Motor neuron (in vitro differentiated cells): ENCODE data around the gene CHRNA1. TPM values are rescaled to one million over a fixed set of nuclear protein-coding genes. Genes with fewer than 3 reads are reported as not detected.

Source experiments
- ATAC-seq, 8 experiments: fragments of 200-7000 bp; cut with Tn5 transposase; replicated peaks in 6 of 8; 2 replicates each; pipeline ENCODE4 v1.8.0; 2021; ENCODE audit warnings: mild to moderate bottlenecking in 8 of 8, moderate library complexity in 8 of 8
- H3K27ac ChIP-seq, 2 donors: fragments of 250-450 bp; sonication (Bioruptor Pico); 2 replicates each; pipeline ENCODE4 v1.9.0; 2021; ENCODE audit warnings: antibody characterized with exemption in 2 of 2, mild to moderate bottlenecking in 2 of 2, moderate library complexity in 1 of 2
- H3K4me1 ChIP-seq, 2 donors: fragments of 250-450 bp; sonication (Bioruptor Pico); replicated peaks in 1 of 2; 2 replicates each; pipeline ENCODE4 v1.6.1; 2021; ENCODE audit warnings: antibody characterized with exemption in 2 of 2, mild to moderate bottlenecking in 2 of 2, moderate library complexity in 1 of 2
- H3K4me3 ChIP-seq, 5 donors: fragments of 250-450 bp; sonication (Bioruptor Pico); 2 replicates each; pipeline ENCODE4 v1.9.0; 2021; ENCODE audit warnings: antibody characterized with exemption in 5 of 5, mild to moderate bottlenecking in 5 of 5, moderate library complexity in 4 of 5
- WGBS, 10 experiments: fragments of 450-650 bp; shearing (Covaris generic); methylation state at CpG; one replicate each; pipeline ENCODE4 v1.0.0; 2022; 5-methylcytosine and 5-hydroxymethylcytosine counted together
- in situ Hi-C, 9 experiments: fragments of 400-800 bp; cut with MboI; loops; one replicate each; pipeline ENCODE4 v1.15.0; 2021; ENCODE audit warnings: low sequenced_read_pairs in 9 of 9, low pct_unique_long_range_greater_than_20kb in 2 of 9; ENCODE audit not compliant: unreplicated experiment in 9 of 9
- total RNA-seq, 8 experiments: library from RNA; unstranded; fragments of 300-600 nt; gene quantifications; 2 replicates each; pipeline versions ENCODE4 v1.2.3 to v1.2.4, GENCODE V29; 2022

CHRNA1 gene
- total RNA-seq, 8 experiments from 2014 or later, result 0.33 to 2.9 (median 0.87) TPM; not detected in 2

DNA sequence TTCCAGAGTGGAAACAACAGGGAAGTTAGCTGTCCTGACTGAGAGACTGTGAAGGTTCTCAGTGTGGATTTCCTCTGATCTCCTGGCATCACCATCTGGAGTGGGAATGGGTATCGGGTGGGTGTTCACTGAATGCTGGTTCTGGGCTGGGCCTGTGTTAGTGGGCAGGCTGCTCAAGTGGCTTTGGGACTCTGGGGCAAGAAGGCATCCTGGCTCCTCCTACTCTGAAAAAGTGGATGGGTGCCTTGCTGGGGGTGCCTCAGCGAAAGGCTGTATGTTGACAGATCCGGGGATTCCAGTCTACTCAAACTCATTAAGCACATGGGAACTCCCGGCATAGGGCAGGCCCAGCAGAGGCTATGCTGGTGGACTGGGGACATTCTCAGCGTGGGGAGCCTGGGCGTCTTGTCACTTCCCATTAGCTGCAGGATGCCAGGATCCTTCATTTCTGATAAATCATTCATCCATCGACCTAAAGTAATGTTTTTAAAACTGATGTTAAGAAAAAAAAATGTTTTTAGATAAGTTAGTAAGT is 27.5 kb upstream of the CHRNA1 start:
- no peak for ATAC-seq
- Histone ChIP-seq H3K27ac (no peak overlapping the region), H3K4me1 (peaks cover 25 to 28% of the 10 kb centered on the region in 2 donors), H3K4me3 (no peak overlapping the region)
- WGBS, 10 experiments, result 0 to 83% (median 63%) methylated on average over 1 to 5 of the region's 7 CpGs; no CpG with 5 or more reads in 3 of the 10 experiments
- in situ Hi-C loops, result no loop called here

DNA sequence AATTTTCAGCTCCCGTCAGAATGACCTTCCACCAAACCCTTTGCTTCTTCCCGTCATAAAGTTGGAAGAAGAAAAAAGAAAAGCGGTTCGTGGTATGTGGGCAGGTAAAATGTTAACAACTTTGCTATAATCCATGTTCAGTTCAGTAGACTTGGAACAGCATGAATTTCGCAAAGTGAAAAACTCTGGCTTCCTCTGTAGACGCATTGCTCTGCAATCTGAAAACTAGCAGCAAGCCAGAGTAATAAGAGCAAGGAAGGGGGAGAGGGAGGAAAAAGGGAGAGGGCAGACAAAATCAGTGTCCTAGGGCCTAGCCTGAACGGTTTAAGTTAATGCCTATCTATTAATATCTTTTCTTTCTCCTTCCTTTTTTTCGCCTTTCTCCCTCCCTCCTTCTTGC is 26.7 kb upstream of the CHRNA1 start:
- peaks cover 27 to 31% of the 10 kb centered on the region in 2 donors for H3K4me1 ChIP-seq
- WGBS, 10 experiments, result 35 to 100% (median 85%) methylated on average over 1 to 8 of the region's 8 CpGs
- H3K27ac ChIP-seq, result no peak overlapping the region
- H3K4me3 ChIP-seq, result no peak overlapping the region
- in situ Hi-C loops, result no loop called here
- no peak for ATAC-seq

DNA sequence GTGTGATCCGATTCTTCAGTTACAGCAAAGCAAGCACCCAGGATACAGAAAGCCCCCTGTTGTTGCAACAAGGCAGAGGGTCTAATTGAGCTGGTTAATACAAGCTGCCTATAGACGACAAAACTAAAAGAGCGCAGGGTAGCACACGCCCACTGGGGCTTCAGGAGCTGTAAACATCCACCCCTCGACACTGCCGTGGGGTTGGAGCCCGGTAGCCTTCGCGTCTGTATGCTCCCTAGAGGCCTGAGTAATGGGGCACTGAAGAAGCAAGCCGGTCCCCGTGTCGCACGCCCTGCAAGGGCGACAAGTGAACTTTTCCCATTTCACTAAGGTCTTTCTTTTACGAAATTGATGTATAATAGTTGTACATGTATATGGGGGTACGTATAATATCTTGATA is 24.7 kb upstream of the CHRNA1 start:
- Histone ChIP-seq H3K27ac (peak overlapping the region; percentile 62 to 83), H3K4me3 (no peak overlapping the region), H3K4me1 (peaks cover 23 to 35% of the 10 kb centered on the region in 2 donors)
- in situ Hi-C loops, result no loop called here
- peak in 3 of 8 experiments; percentile 4 to 21 (median 13) for ATAC-seq
- 80 to 97% (median 90%) methylated on average over 1 to 12 of the region's 16 CpGs; no CpG with 5 or more reads in 2 of the 10 experiments for WGBS, 10 experiments

DNA sequence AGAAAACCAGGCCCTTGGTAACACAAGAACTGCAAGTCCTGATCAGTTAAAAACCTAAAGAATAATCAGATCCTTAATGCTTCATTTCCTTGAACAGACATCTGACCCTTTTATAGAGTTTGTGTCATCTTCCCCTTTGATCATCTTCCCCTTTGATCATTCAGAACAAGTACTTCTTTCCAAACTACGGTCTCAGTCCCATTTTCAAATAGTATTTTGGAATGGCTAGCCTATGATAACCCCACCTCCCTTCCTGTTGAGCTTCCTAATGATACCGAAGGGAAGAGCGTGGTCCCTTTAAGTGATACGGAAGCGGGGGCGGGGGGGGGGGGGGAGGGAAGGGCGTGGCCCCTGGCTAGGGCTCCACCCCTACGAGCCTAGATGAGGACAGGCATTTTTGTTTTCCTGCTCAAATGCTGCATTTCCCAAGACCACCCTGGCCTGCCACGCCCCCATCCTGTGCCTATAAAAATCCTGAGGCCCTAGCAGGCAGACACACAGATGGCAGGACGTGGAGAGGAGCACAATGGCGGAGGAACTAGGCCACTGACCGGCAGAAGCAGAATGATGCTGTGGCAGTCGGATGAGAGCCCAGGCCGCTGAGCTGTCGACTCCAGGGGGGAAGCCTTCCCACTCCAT is 24.1 kb upstream of the CHRNA1 start:
- 0 to 60% (median 26%) methylated on average over 1 to 6 of the region's 15 CpGs; no CpG with 5 or more reads in 3 of the 10 experiments for WGBS, 10 experiments
- peak; percentile 8 to 79 (median 47) for ATAC-seq
- Histone ChIP-seq H3K27ac (peak overlapping the region; percentile 83 to 88), H3K4me3 (no peak overlapping the region), H3K4me1 (peaks cover 23 to 35% of the 10 kb centered on the region in 2 donors)
- in situ Hi-C loops, result no loop called here

DNA sequence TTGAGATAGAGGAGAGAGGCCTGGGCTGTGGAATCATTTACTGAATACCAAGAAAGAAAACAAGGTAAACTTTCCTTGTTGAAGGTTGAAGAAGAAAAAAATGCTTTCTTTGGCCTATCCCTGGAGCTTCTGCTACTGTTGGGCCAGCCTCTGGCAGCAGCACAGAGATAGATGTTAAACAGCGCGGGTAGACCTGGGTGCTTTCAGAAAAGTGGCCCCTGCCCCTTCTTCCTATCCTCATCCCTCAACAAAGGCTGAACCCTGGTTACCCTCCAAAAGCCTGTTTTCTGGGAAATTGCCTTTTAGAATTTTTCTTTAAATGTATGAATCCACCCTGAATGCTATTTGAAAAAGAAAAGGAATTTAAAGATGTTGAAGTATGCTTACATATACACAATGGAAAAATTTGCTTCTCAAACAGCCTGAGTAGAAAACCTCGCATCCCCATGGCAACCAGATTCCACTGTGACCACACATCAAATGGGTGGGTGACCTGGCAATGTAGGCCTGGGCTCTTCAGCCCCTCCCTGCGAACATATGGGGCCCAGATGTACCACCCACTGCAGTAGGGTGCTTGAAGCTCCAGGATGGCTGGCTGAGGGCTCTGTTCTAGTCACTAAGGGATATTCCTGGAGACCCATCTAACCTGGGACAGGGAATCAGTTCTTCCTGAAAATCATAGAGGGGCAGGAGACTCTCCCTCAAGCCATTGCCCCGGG is 23.4 kb upstream of the CHRNA1 start:
- 0 to 20% (median 0%) methylated on average over 1 to 4 of the region's 5 CpGs; no CpG with 5 or more reads in 1 of the 10 experiments for WGBS, 10 experiments
- in situ Hi-C loops, result no loop called here
- H3K4me3 ChIP-seq, result no peak overlapping the region
- H3K27ac ChIP-seq, result peak overlapping the region; percentile 38 to 88
- ATAC-seq, result peak; percentile 80 to 90 (median 88)
- peaks cover 23 to 35% of the 10 kb centered on the region in 2 donors for H3K4me1 ChIP-seq

DNA sequence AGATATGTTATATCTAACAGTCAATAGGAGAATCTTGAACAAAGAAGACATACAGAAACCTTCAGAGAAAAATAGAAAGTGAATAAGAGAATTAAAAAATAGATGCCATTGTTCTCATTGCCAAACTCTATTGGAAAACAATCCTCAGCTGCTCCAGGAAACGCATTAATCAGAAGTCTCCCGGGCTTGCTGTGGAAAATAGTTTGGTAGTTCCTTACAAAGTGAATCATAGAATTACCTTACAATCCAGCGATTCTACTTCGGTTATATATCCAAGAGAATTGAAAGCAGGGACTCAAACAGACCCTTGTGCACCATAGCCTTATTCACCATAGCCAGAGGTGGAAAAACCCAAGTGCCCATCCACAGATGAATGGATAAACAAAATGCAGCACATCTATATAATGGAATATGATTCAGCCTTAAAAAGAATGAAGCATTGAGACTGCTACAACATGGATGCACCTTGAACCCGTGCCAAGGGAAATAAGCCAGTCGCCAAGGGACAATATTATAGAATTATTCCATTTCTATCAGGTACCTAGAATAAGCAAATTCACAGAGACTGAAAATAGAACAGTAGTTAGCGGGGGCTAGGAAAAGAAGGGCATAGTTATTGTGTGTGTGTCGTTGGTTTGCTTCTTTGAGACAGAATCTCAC is 21.9 kb upstream of the CHRNA1 start:
- Histone ChIP-seq H3K4me3 (no peak overlapping the region), H3K4me1 (peaks cover 23 to 35% of the 10 kb centered on the region in 2 donors), H3K27ac (peak overlapping the region in 1 of 2 donors; percentile 80)
- no peak for ATAC-seq
- WGBS, 10 experiments, result 35 to 100% (median 84%) methylated on average over 1 to 7 of the region's 8 CpGs
- in situ Hi-C loops, result no loop called here

DNA sequence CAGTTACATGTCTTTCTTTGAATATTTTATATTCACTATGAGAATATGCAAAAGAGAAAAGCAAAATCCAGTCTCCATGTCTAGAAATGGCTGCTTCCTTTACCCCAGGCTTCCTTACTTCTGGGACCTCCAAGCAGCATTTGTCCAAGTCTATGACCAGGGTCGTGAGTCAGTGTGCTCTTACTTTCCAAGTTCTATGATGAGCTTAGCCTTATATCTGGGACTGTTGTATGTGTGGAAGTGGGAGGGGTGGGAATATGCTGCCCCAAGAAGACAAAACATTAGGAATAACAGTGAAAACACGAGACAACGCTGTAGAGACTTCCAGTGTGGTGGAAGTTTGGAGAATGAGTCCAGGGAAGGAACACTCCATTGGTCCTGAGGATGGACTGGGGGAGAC is 21.2 kb upstream of the CHRNA1 start:
- H3K4me1 ChIP-seq, result peaks cover 23 to 35% of the 10 kb centered on the region in 2 donors
- in situ Hi-C loops, result no loop called here
- no peak overlapping the region for H3K27ac ChIP-seq
- ATAC-seq, result no peak
- no peak overlapping the region for H3K4me3 ChIP-seq
- WGBS, 10 experiments, result 20 to 100% (median 74%) methylated on average over 1 to 3 of the region's 3 CpGs

DNA sequence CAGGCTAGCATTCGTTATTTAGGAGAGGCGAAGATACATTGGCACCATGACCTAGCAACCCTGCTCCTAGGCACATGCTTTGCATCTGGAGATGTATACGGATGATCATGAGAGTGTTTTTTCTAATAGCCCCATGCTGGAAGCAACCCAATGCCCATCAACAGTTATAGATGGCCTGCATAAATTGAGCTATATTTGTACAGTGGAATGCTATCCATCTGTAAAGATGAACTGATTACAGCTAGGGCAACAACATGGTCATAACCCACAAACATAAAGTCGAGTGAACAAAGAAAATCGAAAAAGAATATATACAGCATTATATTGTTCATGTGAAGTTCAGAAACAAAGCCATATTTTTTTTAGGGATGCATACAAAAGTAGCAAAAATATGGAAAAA is 20.6 kb upstream of the CHRNA1 start:
- 28 to 100% (median 94%) methylated on average over 2 to 5 of the region's 5 CpGs; no CpG with 5 or more reads in 1 of the 10 experiments for WGBS, 10 experiments
- peaks cover 26 to 38% of the 10 kb centered on the region in 2 donors for H3K4me1 ChIP-seq
- in situ Hi-C loops, result no loop called here
- peak in 1 of 8 experiments; percentile 15 for ATAC-seq
- no peak overlapping the region for H3K4me3 ChIP-seq
- no peak overlapping the region for H3K27ac ChIP-seq

DNA sequence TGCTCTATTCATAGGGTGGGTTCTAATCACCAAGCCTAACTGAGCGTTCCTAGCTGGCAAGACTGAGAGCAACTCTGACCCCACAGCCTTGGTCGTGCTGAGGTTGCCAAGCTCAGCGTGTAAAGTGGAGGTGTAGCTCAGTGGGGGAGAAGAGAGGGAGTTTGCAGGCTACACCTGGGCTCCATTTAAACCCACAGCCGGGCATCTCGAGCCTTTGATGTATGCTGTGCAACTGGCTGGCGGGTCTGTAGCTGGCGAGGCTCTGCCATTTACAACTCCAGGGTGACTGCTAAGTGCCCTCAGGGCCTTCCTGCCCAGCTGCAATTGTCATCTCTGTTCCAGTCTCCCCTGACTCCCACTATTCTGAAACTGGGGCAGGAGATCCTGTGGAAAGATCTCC is 20.0 kb upstream of the CHRNA1 start:
- no peak overlapping the region for H3K4me3 ChIP-seq
- ATAC-seq, result no peak
- 60 to 100% (median 94%) methylated on average over 1 to 5 of the region's 7 CpGs; no CpG with 5 or more reads in 2 of the 10 experiments for WGBS, 10 experiments
- in situ Hi-C loops, result no loop called here
- no peak overlapping the region for H3K27ac ChIP-seq
- H3K4me1 ChIP-seq, result peaks cover 32 to 44% of the 10 kb centered on the region in 2 donors

DNA sequence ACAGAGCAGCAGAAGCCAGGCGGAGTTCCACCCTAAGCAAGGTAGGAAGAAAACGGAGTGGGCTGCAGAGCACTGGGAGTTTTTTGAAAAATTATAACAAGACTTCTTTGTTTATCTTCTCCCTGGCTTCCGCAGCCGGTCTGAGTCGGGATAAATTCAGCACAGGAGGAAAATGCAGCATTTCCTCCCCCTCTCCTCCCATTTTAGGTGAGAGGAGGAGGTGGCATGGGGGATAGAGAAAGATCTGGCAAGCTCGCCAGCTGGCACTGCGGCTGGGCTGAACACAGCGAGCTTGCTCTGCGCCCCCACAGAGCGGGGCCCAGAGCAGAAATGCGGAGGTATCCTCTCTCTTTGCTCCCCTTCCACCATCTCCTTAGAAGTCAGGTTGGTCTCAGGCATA is 17.7 kb upstream of the CHRNA1 start:
- Histone ChIP-seq H3K4me3 (no peak overlapping the region), H3K4me1 (peaks cover 38 to 42% of the 10 kb centered on the region in 2 donors), H3K27ac (no peak overlapping the region)
- no peak for ATAC-seq
- 83 to 100% (median 100%) methylated on average over 1 to 4 of the region's 11 CpGs; no CpG with 5 or more reads in 5 of the 10 experiments for WGBS, 10 experiments
- in situ Hi-C loops, result no loop called here

DNA sequence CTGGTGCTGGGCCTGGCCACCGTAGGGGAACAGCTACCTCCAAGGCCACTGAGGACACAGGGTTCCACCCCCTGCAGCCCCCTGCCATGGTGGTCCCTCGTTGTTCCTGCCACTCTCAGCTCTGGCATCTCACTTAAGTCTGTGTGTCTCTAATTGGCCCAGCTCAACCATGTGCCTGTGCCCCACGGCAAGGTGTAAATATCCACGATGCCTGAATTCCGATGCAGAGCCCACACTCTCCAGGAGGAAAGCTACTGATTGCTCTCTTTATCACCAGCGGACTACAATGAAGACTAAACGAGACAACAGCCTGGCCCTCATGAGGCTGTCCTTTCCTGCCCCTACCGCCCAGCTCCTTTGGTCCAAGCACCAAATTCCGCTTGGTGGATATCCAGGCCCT is 17.0 kb upstream of the CHRNA1 start:
- WGBS, 10 experiments, result 57 to 100% (median 98%) methylated on average over 1 to 6 of the region's 9 CpGs; no CpG with 5 or more reads in 4 of the 10 experiments
- H3K27ac ChIP-seq, result no peak overlapping the region
- ATAC-seq, result no peak
- no peak overlapping the region for H3K4me3 ChIP-seq
- in situ Hi-C loops, result no loop called here
- H3K4me1 ChIP-seq, result peaks cover 37% of the 10 kb centered on the region in 2 donors

DNA sequence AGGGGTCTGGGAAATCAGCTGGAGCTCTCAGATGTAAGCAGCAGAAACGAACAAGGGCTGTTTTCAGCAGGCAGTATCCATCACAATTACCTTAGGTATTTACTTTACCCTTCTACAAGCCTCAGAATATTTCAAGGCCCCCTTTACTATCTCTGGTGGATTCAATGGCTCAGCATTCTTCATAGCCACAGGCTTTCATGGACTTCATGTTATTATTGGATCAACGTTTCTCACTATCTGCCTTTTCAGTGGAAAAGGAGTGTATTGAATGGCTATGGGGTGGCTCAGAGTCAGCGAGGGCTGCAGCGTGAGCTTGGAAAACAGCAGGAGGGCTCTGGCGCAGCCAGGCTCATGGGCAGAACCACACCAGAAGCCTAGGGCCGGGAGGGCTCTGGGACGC is 16.6 kb upstream of the CHRNA1 start:
- Histone ChIP-seq H3K27ac (no peak overlapping the region), H3K4me1 (peaks cover 33 to 36% of the 10 kb centered on the region in 2 donors), H3K4me3 (no peak overlapping the region)
- in situ Hi-C loops, result no loop called here
- 45 to 100% (median 86%) methylated on average over 1 to 5 of the region's 7 CpGs; no CpG with 5 or more reads in 2 of the 10 experiments for WGBS, 10 experiments
- no peak for ATAC-seq
